Tibial nerve (tissue), 4 donors: ENCODE results near the gene MME.

Experiments used
- CTCF ChIP-seq, 5 experiments: fragments of 200-600 bp in 3 of 5; fragments of 450-650 bp in 2 of 5; sonication (generic) in 3 of 5; IDR thresholded peaks; one replicate each; pipeline ENCODE4 v1.5.1; 2016 to 2019; ENCODE audit warnings: antibody characterized with exemption in 5 of 5, mild to moderate bottlenecking in 3 of 5, moderate library complexity in 2 of 5
- EP300 ChIP-seq, 2 donors: sonication (generic); formaldehyde crosslinking; IDR thresholded peaks; one replicate each; pipeline ENCODE4 v1.6.1; 2017; ENCODE audit warnings: antibody characterized with exemption in 2 of 2, mild to moderate bottlenecking in 1 of 2
- POLR2A ChIP-seq, 2 donors: fragments of 450-650 bp; IDR thresholded peaks; one replicate each; pipeline ENCODE4 v1.6.1; 2017; ENCODE audit warnings: antibody characterized with exemption in 2 of 2, mild to moderate bottlenecking in 2 of 2, moderate library complexity in 2 of 2

GRCh38 chr3:155233213-155233612 is 153.1 kb downstream of the MME start:
- TF ChIP-seq CTCF (IDR thresholded peaks at IDR 0.05): no peak
- peak in 1 of 2 donors; percentile 51 for TF ChIP-seq EP300 (IDR thresholded peaks at IDR 0.05)
- no peak for TF ChIP-seq POLR2A (IDR thresholded peaks at IDR 0.05)
